ENCODE results near the gene TTLL13. TPM values are rescaled to one million over a fixed set of nuclear protein-coding genes. Genes with fewer than 3 reads are reported as not detected.

Gene TTLL13
- total RNA-seq, 1 experiment from 2014 or later: 1.0 TPM

- DNase-seq (ENCODE audit: low read depth, low spot score) (no peak), ATAC-seq (no peak)
- Histone ChIP-seq H3K4me2 (ENCODE audit: low read length) (no peak overlapping the region), H3K9me2 (ENCODE audit: insufficient read depth) (no peaks in the 10 kb centered on the region), H3K27me3 (ENCODE audit: insufficient read depth, low read length) (no peaks in the 10 kb centered on the region), H3K9me3 (ENCODE audit: control insufficient read depth in 1 of 2, insufficient read depth in 1 of 2, low read depth in 1 of 2, low read length in 2 of 2) (no peaks in the 10 kb centered on the region), H4K20me1 (ENCODE audit: insufficient read depth) (no peaks in the 10 kb centered on the region), H3K4me1 (ENCODE audit: control insufficient read depth in 1 of 2, insufficient read depth in 2 of 2, low read length in 2 of 2) (peaks cover 4 to 15% of the 10 kb centered on the region in 2 experiments; a peak in 3 of 4 replicates), H3K4me3 (replicated peaks in 1 of 2; ENCODE audit: low read depth in 1 of 2, low read length in 2 of 2) (no peak overlapping the region), H3K79me2 (ENCODE audit: insufficient read depth, low read length) (peaks cover 12% of the 10 kb centered on the region), H3K36me3 (ENCODE audit: control insufficient read depth in 1 of 2, insufficient read depth in 2 of 2, low read length in 2 of 2) (peaks cover 37 to 54% of the 10 kb centered on the region in 2 experiments), H3K9ac (ENCODE audit: low read length) (no peak overlapping the region), H2AFZ (ENCODE audit: low read depth, low read length, poor library complexity, severe bottlenecking) (no peak overlapping the region), H3K27ac (ENCODE audit: low read depth, low read length) (no peak overlapping the region)
- ChIA-PET CTCF (no interaction called here), RAD21 (ENCODE audit: low non-redundant PET in 1 of 2, low total read pairs in 2 of 2, uncharacterized antibody in 2 of 2, unreplicated experiment in 2 of 2) (no interaction called here), POLR2A (no interaction called here)
- intact Hi-C loops (cut with micrococcal nuclease): no loop called here
- BruUV-seq (replicated peaks): TSS peak; percentile 28
- peak; percentile 68 for TF ChIP-seq POLR2AphosphoS5 (IDR thresholded peaks at IDR 0.05; ENCODE audit: low read depth, low read length)
- TF ChIP-seq CEBPB (IDR thresholded peaks at IDR 0.05; ENCODE audit: low read depth): no peak
- TF ChIP-seq CTCF (IDR thresholded peaks at IDR 0.05 in 2 of 3, conservative IDR thresholded peaks at IDR 0.05 in 1 of 3; ENCODE audit: borderline replicate concordance in 1 of 3, insufficient read depth in 1 of 3, low read depth in 2 of 3, low read length in 2 of 3): no peak
- no peak for TF ChIP-seq ZBTB33 (IDR thresholded peaks at IDR 0.05; ENCODE audit: extremely low read depth, insufficient replicate concordance, low read length)
- TF ChIP-seq EZH2 (IDR thresholded peaks at IDR 0.05): no peak
- TF ChIP-seq CBX3 (IDR thresholded peaks at IDR 0.05; ENCODE audit: low read depth): no peak
- no peak for TF ChIP-seq MAX (IDR thresholded peaks at IDR 0.05)
Observed at GRCh38 chr15:90228960-90229359, 20.4 kb upstream of the TTLL13 start.
